Activated T-cell treated with anti-CD3 and anti-CD28 coated beads, Interleukin-2, amount 50 U/mL, for 4 hours (primary cell): ENCODE results near the gene VPS16. TPM values are rescaled to one million over a fixed set of nuclear protein-coding genes. Genes with fewer than 3 reads are reported as not detected.

ENCODE experiments used
- ATAC-seq, 2 donors: fragments of 200-7000 bp; cut with Tn5 transposase; one replicate each; pipeline ENCODE4 v1.10.0; 2021
- DNase-seq: peaks from one replicate; pipeline ENCODE4 v3.0.0-alpha.2; 2020
- H3K27me3 Mint-ChIP-seq: one replicate; pipeline ENCODE4 v1.8.0; 2021; ENCODE audit warnings: low read depth, mixed read lengths
- H3K36me3 Mint-ChIP-seq: one replicate; pipeline ENCODE4 v1.8.0; 2022; ENCODE audit warnings: mixed read lengths; ENCODE audit not compliant: insufficient read depth
- H3K4me1 Mint-ChIP-seq: one replicate; pipeline ENCODE4 v1.8.0; 2021; ENCODE audit warnings: low read depth, mixed read lengths
- H3K4me3 Mint-ChIP-seq: one replicate; pipeline ENCODE4 v1.8.0; 2021; ENCODE audit warnings: mild to moderate bottlenecking, moderate library complexity, mixed read lengths
- H3K9me3 Mint-ChIP-seq: one replicate; pipeline ENCODE4 v1.8.0; 2021; ENCODE audit warnings: mixed read lengths
- total RNA-seq, 3 donors: library from RNA; stranded (reverse); gene quantifications; one replicate each; pipeline ENCODE4 v1.2.1, GENCODE V29; 2021

Gene VPS16
- total RNA-seq, 3 donors from 2014 or later, result 39.9 to 42.4 (median 41.6) TPM

DNA sequence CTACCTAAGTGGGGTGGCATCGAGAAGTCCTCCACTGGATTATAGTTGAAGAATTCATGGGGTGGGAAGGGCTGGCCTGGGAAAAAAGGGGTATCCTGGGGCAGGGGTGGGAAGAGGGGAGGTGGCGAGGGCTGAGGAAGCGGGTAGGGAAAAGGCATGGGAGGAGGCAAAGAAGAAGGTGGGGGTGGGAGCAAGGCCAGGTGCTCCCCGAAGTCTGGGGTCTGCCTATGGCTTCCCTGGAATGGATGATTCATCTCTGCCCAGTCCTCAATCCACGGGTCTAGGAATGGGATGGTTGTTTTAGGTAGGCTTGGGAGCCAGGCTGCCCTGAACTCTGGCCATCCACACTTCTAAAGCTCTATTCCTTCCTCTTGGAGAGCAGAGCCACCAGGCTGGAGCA is 4.5 kb upstream of the VPS16 start:
- ATAC-seq, result no peak

GRCh38 chr20:2837221-2837960 is 3.2 kb upstream of the VPS16 start:
- DNase-seq (no peak), ATAC-seq (no peak)
- no peaks in the 10 kb centered on the region for H3K27me3 Mint-ChIP-seq
- H3K9me3 Mint-ChIP-seq, result no peaks in the 10 kb centered on the region
- H3K4me3 Mint-ChIP-seq, result no peak overlapping the region
- peaks cover 14% of the 10 kb centered on the region for H3K4me1 Mint-ChIP-seq
- H3K36me3 Mint-ChIP-seq, result peaks cover 14% of the 10 kb centered on the region

More for the DNA sequence above, 4.5 kb upstream of the VPS16 start:
- Mint-ChIP-seq H3K27me3 (no peaks in the 10 kb centered on the region), H3K36me3 (peaks cover 14% of the 10 kb centered on the region), H3K4me3 (no peak overlapping the region), H3K9me3 (no peaks in the 10 kb centered on the region), H3K4me1 (peaks cover 18% of the 10 kb centered on the region)
- no peak for DNase-seq

DNA sequence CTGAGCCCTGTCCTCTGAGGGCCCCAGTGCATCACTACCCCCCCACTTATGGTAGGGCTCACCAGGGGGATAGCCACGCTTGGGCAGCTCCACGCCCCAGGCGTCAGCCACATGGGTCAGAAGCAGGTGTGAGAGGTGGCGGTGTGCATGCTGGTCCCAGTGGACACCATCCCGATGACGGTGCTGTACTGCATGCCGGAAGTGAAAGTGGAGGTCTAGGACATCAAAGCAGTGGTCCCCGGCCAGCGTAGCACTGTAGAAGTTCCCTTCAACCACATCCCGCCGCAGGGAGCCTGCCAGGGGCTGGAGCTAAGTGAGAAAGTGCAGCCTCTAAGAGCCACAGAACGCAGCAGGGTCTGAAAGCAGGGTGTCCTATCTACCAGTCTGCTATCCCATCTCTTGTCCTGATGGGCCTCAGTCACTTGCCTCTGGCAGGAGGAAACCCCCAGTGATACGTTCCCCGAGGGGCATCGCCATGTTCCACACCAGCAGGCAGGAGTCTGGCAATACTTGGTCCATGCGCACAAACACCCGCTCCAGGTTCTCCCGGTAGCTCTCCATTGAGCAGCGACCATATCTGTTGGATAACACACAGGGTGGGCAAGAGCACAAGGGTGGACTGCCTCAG is 2.3 kb upstream of the VPS16 start:
- H3K9me3 Mint-ChIP-seq, result no peaks in the 10 kb centered on the region
- H3K4me1 Mint-ChIP-seq, result peaks cover 15% of the 10 kb centered on the region
- ATAC-seq (no peak), DNase-seq (no peak)
- H3K4me3 Mint-ChIP-seq, result peak overlapping the region; percentile 16
- H3K27me3 Mint-ChIP-seq, result no peaks in the 10 kb centered on the region
- H3K36me3 Mint-ChIP-seq, result peaks cover 14% of the 10 kb centered on the region

- H3K27me3 Mint-ChIP-seq, result no peaks in the 10 kb centered on the region
- H3K36me3 Mint-ChIP-seq, result peaks cover 14% of the 10 kb centered on the region
Observed at GRCh38 chr20:2838847-2839671, 1.5 kb upstream of the VPS16 start.

DNA sequence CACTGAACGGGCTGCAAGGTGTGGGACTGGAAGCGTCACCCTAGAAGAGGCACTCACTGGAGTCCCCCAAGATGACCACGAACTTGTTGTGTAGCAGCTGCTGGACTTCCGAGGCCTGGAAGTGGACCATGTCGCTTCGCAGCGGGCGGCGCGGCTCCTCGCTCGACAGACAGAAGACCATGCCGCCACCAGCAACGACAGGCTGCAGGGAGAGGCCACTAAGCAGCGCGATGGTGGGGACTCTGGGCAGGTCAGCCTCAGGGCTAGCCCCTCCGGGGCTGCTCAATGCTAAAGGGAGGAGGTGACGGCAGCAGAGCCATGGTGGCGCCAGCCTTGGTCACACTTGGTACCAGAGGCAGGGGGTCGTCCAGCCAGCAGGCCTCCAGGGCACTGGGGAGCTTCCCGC is 810 bp upstream of the VPS16 start:
- H3K36me3 Mint-ChIP-seq, result peaks cover 12% of the 10 kb centered on the region
- H3K9me3 Mint-ChIP-seq, result no peaks in the 10 kb centered on the region
- H3K27me3 Mint-ChIP-seq, result no peaks in the 10 kb centered on the region
- ATAC-seq (no peak), DNase-seq (no peak)
- H3K4me1 Mint-ChIP-seq, result peaks cover 27% of the 10 kb centered on the region
- H3K4me3 Mint-ChIP-seq, result peak overlapping the region; percentile 82

More at GRCh38 chr20:2838847-2839671, 1.5 kb upstream of the VPS16 start:
- Mint-ChIP-seq H3K9me3 (no peaks in the 10 kb centered on the region), H3K4me3 (peak overlapping the region; percentile 82), H3K4me1 (peaks cover 21% of the 10 kb centered on the region)
- ATAC-seq (no peak), DNase-seq (no peak)

- H3K9me3 Mint-ChIP-seq, result no peaks in the 10 kb centered on the region
- peaks cover 12% of the 10 kb centered on the region for H3K36me3 Mint-ChIP-seq
- peaks cover 33% of the 10 kb centered on the region for H3K4me1 Mint-ChIP-seq
- ATAC-seq (peak; percentile 33 to 41), DNase-seq (no peak)
- H3K27me3 Mint-ChIP-seq, result no peaks in the 10 kb centered on the region
- H3K4me3 Mint-ChIP-seq, result peak overlapping the region; percentile 81
Observed at GRCh38 chr20:2840967-2841531, 504 bp downstream of the VPS16 start.

DNA sequence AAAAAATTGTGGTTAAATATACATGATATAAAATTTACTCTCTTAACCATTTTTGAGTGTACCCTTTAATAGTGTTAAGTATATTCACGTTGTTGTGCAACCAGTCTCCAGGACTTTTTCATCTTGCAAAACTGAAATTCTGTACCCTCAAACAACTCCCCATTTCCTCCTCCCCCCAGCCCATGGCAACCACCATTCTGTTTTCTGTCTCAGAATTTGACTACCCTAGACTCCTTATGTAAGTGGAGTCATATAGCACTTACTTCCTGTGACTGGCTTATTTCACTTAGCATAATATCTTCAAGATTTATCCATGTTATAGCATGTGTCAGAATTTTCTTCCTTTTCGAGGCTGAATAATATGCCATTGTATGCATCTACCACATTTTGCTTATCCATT is 5.1 kb downstream of the VPS16 start:
- no peaks in the 10 kb centered on the region for H3K27me3 Mint-ChIP-seq
- no peaks in the 10 kb centered on the region for H3K9me3 Mint-ChIP-seq
- no peak for DNase-seq
- ATAC-seq, result no peak
- peaks cover 2% of the 10 kb centered on the region for H3K36me3 Mint-ChIP-seq
- H3K4me3 Mint-ChIP-seq, result no peak overlapping the region
- peaks cover 25% of the 10 kb centered on the region for H3K4me1 Mint-ChIP-seq

DNA sequence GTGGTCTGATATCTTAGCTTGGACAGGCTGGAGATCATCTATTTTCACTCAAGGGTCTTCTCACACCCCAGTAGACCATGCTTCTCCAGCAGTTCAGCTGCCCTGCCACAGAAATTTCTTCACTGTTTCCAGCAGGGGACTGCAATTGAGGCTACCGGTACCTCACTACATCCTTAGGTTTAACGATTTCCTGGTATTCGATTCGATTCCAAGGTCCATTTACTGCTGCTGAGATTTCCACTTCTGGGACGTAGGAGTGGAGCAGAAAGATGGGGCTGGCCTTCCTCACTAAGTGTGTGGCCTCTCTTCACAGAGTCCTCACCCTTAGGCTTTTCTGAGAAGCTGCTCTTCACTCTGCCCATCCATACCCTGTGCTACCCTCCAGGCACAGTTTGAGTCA is 6.2 kb downstream of the VPS16 start:
- Mint-ChIP-seq H3K4me1 (peaks cover 25% of the 10 kb centered on the region), H3K9me3 (no peaks in the 10 kb centered on the region), H3K4me3 (no peak overlapping the region), H3K36me3 (peaks cover 2% of the 10 kb centered on the region), H3K27me3 (no peaks in the 10 kb centered on the region)
- ATAC-seq, result no peak
- no peak for DNase-seq

DNA sequence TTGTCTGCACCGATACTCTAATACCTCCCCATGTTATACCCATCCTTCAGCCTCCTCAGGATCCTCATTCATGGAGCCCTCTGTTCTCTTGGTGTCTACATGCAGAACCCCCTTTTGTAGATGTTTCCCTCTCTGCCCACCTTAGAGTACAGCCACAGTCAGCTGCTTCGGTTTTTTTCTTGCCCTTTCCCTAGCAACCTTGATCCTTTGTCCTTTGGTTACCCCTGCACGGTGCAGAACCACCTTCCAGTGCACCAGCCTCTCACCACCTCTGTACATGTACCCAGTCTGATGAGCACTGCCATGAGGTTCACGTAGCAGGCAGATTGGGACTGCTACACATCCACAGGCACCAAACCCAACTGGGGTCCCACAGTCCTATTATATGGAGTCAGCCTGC is 7.3 kb downstream of the VPS16 start:
- Mint-ChIP-seq H3K9me3 (no peaks in the 10 kb centered on the region), H3K4me1 (peaks cover 34% of the 10 kb centered on the region), H3K36me3 (peaks cover 2% of the 10 kb centered on the region), H3K27me3 (no peaks in the 10 kb centered on the region), H3K4me3 (no peak overlapping the region)
- DNase-seq (no peak), ATAC-seq (no peak)

DNA sequence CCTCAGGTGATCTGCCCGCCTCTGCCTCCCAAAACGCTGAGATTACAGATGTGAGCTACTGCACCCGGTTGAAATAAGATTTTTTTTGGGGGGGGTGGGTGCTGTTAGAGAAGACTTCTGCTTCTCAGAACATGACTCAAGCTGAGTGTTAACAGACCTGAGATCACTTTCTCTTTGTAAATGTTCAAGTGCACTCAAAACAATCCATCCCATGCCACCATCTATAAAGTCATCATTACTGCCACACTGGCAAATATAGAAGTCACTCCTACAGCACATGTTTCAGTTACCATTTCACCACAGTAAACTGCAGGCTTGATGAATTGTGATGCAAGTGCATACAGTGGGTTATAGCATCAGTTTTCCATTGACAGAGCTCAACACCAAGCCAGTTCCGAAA is 9.0 kb downstream of the VPS16 start:
- peaks cover 29% of the 10 kb centered on the region for H3K4me1 Mint-ChIP-seq
- H3K4me3 Mint-ChIP-seq, result no peak overlapping the region
- no peaks in the 10 kb centered on the region for H3K9me3 Mint-ChIP-seq
- no peaks in the 10 kb centered on the region for H3K27me3 Mint-ChIP-seq
- DNase-seq (no peak), ATAC-seq (peak; percentile 65 to 79)
- H3K36me3 Mint-ChIP-seq, result peaks cover under 1% of the 10 kb centered on the region

DNA sequence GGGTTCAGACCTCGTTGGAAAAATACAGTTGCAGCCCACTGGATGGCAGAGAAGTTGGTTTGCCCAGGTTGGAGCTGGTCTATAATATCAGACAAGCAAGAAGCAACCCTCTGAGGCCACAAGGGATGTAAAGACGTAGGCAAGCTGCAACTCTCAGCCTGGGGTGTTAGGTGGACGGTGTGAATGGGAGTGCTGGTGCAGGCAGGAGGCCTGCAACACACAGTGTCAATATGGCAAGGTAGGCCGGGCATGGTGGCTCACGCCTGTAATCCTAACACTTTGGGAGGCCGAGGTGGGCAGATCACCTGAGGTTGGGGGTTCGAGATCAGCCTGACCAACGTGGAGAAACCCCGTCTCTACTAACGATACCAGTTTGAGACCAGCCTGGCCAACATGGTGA is 10.5 kb downstream of the VPS16 start:
- DNase-seq (no peak), ATAC-seq (no peak)
- Mint-ChIP-seq H3K27me3 (no peaks in the 10 kb centered on the region), H3K9me3 (no peaks in the 10 kb centered on the region), H3K4me1 (peaks cover 20% of the 10 kb centered on the region), H3K4me3 (no peak overlapping the region), H3K36me3 (no peaks in the 10 kb centered on the region)

DNA sequence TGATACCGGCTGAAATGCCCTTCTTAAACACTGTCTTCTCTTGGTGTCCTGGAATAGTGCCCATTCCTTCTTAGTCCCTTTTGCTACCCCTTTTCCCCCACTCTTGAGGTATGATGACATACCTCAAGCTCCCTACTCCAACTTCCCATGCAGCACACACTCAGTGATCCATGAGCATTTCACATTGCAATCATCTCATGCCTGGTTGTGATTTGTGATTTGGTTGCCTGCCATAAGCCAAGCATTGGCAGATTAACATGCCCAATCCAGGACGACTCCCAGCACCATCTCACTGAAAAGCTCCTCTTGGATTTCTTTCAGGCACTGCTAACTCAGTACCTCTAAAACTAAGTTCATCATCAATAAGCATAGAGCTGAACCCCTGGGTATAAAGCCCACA is 18.0 kb downstream of the VPS16 start:
- no peak overlapping the region for H3K4me3 Mint-ChIP-seq
- DNase-seq (no peak), ATAC-seq (no peak)
- peaks cover 13% of the 10 kb centered on the region for H3K36me3 Mint-ChIP-seq
- no peaks in the 10 kb centered on the region for H3K4me1 Mint-ChIP-seq
- no peaks in the 10 kb centered on the region for H3K9me3 Mint-ChIP-seq
- H3K27me3 Mint-ChIP-seq, result no peaks in the 10 kb centered on the region

GRCh38 chr20:2859330-2860121 is 19.0 kb downstream of the VPS16 start:
- Mint-ChIP-seq H3K4me1 (peaks cover 2% of the 10 kb centered on the region), H3K36me3 (peaks cover 14% of the 10 kb centered on the region), H3K27me3 (no peaks in the 10 kb centered on the region), H3K9me3 (no peaks in the 10 kb centered on the region), H3K4me3 (no peak overlapping the region)
- ATAC-seq, result no peak
- DNase-seq, result no peak

- Mint-ChIP-seq H3K27me3 (no peaks in the 10 kb centered on the region), H3K9me3 (no peaks in the 10 kb centered on the region), H3K36me3 (peaks cover 16% of the 10 kb centered on the region), H3K4me3 (no peak overlapping the region), H3K4me1 (peaks cover 34% of the 10 kb centered on the region)
- ATAC-seq (no peak), DNase-seq (no peak)
Observed at GRCh38 chr20:2864626-2865025, 24.1 kb downstream of the VPS16 start.
